NCI-H2227 treated with DMSO at 0.1 percent for 48 hours (cell line): Measurements from ENCODE around the gene FBXO34.
"Not testable (repeated sequence)": the region's sequence is repeated elsewhere in the genome, so short reads cannot be mapped to it uniquely, and the experiment has no call there.

ENCODE experiments used
- DNase-seq: peaks from one replicate; lab custom pipeline; 2025; lab: John Stamatoyannopoulos, UW

Gene FBXO34

GRCh38 chr14:55312379-55313030, 41.3 kb downstream of the FBXO34 start:
- DNase-seq = not testable (repeated sequence)

DNA sequence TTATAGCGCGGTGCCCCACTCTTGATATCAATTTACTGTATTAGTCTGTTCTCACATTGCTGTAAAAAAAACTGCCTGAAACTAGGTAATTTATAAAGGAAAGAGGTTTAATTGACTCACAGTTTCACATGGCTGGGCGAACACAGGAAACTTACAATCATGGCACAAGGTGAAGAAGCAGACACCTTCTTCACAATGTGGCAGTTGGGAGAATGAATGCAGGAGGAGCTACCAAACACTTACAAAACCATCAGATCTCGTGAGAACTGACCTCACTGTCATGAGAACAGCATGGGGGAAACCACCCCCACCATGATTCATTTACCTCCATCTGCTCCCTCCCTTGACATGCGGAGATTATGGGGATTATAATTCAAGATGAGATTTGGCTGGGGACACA, 42.3 kb downstream of the FBXO34 start:
- no peak for DNase-seq

DNA sequence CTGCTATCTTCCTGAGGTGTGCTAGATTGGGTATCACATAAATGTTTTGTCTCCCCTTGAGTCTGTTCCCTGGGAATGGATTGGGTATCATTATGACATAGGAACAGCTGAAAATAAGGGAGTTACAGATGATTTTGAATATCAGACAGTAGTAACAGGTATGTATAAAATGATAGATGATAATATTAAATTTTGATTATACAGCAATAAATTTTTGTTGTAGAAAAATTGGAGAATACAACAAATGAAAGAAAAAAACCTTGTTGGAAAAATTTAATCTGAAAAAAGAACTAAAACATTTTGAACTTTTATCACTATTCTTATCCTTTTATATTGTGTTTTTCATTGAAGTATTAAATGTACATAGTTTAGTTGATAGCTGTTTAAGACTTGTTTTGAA, 43.2 kb downstream of the FBXO34 start:
- DNase-seq = no peak

DNA sequence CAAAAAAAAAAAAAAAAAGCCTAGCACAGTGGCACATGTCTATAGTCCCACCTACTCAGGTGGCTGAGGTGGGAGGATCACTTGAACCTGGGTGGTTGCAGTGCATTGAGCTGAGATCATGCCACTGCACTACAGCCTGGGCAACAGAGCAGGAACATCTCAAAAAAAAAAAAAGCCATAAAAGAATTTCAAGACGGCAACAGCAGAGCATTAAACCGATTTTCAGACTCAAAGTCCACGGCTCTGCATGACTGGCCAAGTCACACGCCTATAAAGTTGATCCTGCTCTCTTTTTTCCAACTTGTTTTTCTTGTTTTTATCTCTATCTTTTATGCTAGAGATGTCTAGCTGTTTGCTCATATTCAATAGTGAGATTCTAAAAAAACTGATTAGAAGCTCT, 45.3 kb downstream of the FBXO34 start:
- DNase-seq = no peak

GRCh38 chr14:55317542-55318306, 46.5 kb downstream of the FBXO34 start:
- DNase-seq = no peak

DNA sequence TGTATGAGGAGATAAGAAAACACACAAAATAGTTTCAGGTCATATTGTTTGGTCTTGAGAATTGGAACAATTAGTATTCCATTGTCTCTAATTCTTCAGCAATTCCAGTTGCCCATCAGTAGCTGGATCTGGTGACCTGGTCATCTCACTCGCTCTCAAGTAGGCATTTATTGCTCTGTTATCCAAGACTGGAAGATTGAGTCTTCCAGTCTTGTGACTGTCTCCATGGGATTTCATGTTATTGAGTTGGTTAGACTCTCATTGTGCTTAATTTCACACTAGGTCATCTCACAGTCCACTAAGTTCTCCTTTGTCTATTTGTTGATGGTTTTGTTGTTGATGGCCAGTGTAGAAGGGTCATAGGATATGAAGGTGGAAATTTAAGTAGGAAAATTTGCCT, 47.5 kb downstream of the FBXO34 start:
- no peak for DNase-seq

- DNase-seq = no peak
Measured at GRCh38 chr14:55323910-55324309, 52.7 kb downstream of the FBXO34 start.

- DNase-seq = no peak
Measured at GRCh38 chr14:55324812-55325211, 53.6 kb downstream of the FBXO34 start.

DNA sequence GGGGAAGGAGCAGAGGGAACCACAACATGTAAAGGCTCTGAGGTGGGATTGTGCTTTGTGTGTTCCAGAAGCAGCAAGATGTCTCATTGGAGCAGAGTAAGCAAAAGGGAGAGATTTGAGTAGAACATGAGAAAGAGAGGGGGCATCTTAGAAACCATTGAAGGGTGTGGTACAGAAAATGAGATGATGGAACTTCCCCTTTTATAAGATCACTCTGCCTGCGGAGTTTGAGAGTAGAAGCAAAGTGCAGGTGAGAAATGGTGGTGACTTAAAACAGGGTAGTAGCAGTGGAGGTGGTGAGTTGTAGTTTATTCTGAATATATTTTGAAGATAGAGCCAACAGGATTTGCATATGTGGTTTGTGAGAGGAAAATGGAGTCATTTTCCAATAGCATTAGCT, 56.0 kb downstream of the FBXO34 start:
- no peak for DNase-seq

DNA sequence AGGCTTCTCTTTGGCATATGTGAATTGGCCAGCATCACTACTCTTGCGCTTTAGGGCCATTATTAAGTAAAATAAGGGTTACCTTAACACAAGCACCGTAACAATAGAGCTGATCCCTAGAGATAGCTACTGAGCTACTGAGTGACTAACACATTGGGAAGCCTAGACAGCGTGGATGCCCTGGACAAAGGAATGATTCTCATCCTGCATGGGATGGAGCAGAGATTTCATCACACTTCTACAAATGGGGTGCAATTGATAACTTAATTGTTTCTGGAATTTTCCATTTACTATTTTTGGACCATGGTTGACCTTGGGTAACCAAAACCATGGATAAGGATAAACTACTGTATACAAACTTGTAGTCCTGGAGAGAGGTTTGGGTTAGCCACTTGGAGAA, 57.1 kb downstream of the FBXO34 start:
- no peak for DNase-seq

- no peak for DNase-seq
Measured at GRCh38 chr14:55329999-55330710, 58.9 kb downstream of the FBXO34 start.

- DNase-seq = no peak
Measured at GRCh38 chr14:55332654-55333570, 61.7 kb downstream of the FBXO34 start.

DNA sequence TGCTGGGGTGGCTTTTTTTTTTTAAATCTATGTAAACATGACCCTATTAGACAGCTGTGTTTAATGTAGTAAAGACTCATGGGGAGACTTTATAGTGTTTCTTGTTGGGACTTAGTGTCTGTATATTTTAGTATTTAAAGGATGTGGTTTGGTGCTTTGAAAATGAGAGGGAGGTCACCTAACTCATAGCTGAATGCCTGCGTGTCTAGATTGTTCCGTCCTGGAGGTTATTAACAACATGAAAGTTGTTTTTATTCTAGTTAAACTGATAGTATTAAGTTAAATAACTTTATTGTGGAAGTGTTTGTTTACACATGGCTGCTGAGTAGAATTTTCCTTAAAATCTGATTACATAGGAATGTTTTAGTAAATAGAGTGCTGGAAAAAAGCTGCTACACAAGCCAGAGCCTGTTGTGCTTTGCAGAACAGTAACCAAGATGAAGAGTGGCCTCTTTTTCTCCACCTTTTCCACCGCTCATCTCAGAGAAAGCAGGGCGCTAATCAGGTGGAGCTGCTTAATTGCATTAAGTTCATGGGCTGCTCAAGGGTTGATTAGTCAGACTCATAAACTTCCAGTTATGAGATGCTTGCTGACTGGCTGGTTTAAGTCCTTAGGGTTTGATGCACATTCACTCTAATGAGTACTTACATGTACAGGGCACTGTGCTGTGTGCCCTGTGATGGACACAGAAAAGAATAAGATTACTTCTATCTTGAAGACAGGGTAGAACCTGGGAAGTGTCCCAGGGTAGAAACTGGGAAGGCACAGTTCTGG, 62.7 kb downstream of the FBXO34 start:
- DNase-seq = no peak

GRCh38 chr14:55336162-55336561, 64.9 kb downstream of the FBXO34 start:
- DNase-seq = no peak

DNA sequence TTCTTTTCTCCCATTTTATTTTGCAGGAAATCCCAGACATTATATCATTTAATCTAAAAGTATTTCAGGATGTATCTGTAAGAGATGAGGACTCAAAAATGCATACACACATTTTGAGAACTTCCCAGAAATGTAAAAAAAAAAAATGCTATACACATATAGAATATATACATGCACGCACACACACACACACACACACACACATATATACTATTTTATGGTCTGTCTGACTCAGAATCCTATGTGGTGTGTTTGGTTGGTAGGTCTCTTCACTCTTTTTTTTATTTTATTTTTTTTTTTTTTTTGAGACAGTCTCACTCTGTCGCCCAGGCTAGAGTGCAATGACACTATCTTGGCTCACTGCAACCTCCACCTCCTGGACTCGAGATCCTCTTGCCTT, 65.5 kb downstream of the FBXO34 start:
- no peak for DNase-seq

- no peak for DNase-seq
Measured at GRCh38 chr14:55339770-55340169, 68.5 kb downstream of the FBXO34 start.

GRCh38 chr14:55340482-55340881, 69.3 kb downstream of the FBXO34 start:
- DNase-seq = no peak

DNA sequence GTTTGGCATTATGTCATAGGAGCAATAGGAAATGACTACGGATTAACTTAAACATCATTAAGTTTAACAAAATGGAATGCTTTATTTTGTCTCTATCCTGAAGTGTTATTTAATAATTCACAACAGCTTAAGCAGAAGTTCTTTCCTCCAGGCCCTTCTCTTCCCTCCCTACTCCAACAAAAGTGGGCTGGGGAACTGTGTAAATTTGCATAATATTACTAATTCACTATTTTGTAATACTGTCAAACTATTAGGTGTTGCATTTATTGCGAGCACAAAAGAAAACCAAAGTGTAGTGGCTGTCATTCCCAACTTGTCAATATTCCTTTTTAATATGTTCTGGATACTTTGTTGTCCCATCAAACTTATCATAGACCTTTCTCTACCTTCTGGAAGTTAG, 70.6 kb downstream of the FBXO34 start:
- no peak for DNase-seq

- not testable (repeated sequence) for DNase-seq
Measured at GRCh38 chr14:55344582-55345163, 73.5 kb downstream of the FBXO34 start.

- DNase-seq = no peak
Measured at GRCh38 chr14:55347040-55347439, 75.8 kb downstream of the FBXO34 start.

- no peak for DNase-seq
Measured at GRCh38 chr14:55347748-55348147, 76.5 kb downstream of the FBXO34 start.
